Hematopoietic multipotent progenitor cell treated with erythropoietin and hydrocortisone succinate and interleukin-3 and kit ligand, for 4 days (in vitro differentiated cells): ENCODE data around the gene PLD4.
"Not testable (repeated sequence)": the region's sequence is repeated elsewhere in the genome, so short reads cannot be mapped to it uniquely, and the experiment has no call there.

Experiments used
- DNase-seq: peaks from one replicate; pipeline ENCODE4 v3.0.0-alpha.2; 2015

Gene PLD4

DNA sequence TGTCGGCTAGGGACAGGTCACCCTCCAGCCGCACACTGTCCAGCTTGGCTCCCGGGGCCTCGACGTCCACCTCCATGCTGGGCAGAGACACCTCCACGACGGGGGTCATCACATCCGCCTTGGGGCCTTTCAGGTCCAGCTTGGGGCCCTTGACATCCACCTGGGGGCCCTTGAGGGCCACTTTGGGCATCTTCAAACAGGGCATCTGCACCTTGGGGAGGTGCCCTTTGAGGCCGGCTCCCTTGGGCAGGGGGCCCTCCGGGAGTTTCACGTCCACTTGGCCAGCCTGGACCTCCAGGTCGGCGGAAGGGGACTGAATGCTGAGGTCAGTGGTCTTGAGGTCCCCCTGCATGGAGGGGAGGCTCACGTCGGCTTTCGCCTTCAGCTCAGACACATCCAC lies 17.9 kb downstream of the PLD4 start:
- DNase-seq: no peak

DNA sequence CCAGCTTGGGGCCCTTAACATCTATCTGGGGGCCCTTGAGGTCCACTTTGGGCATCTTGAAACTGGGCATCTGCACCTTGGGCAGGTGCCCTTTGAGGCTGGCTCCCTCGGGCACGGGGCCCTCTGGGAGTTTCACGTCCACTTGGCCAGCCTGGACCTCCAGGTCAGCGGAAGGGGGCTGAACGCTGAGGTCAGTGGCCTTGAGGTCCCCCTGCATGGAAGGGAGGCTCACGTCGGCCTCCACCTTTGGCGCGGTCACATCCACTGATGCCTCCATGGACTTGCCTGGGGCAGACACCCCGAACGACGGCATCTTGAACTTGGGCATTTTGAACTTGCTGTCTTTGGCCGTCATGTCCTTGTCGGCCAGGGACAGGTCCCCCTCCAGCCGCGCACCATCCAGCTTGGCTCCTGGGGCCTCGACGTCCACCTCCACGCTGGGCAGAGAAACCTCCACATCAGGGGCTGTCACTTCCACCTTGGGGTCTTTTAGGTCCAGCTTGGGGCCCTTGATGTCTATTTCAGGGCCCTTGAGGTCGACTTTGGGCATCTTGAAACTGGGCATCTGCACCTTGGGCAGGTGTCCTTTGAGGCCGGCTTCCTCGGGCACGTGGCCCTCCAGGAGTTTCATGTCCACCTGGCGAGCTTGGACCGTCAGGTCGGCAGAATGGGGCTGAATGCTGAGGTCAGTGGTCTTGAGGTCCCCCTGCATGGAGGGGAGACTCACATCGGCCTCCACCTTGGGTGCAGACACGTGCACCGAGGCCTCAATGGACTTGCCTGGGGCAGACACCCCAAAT lies 18.7 kb downstream of the PLD4 start:
- not testable (repeated sequence) for DNase-seq

DNA sequence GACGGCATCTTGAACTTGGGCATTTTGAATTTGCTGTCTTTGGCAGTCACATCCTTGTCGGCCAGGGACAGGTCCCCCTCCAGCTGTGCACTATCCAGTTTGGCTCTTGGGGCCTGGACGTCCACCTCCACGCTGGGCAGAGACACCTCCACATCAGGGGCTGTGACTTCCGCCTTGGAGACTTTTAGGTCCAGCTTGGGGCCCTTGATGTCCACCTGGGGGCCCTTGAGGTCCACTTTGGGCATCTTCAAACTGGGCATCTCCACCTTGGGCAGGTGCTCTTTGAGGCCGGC lies 19.3 kb downstream of the PLD4 start:
- DNase-seq: not testable (repeated sequence)

DNA sequence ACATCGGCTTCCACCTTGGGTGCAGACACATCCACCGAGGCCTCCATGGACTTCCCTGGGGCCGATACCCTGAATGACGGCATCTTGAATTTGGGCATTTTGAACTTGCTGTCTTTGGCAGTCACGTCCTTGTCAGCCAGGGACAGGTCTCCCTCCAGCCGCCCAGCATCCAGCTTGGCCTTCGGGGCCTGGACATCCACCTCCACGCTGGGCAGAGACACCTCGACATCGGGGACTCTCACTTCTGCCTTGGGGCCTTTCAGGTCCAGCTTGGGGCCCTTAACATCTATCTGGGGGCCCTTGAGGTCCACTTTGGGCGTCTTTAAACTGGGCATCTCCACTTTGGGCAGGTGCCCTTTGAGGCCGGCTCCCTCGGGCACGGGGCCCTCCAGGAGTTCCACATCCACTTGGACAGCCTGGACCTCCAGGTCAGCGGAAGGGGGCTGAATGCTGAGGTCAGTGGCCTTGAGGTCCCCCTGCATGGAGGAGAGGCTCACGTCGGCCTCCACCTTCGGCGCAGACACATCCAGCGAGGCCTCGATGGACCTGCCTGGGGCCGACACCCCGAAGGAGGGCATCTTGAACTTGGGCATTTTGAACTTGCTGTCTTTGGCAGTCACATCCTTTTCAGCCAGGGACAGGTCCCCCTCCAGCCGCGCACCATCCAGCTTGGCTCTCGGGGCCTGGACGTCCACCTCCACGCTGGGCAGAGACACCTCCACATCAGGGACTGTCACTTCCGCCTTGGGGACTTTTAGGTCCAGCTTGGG lies 19.9 kb downstream of the PLD4 start:
- not testable (repeated sequence) for DNase-seq

DNA sequence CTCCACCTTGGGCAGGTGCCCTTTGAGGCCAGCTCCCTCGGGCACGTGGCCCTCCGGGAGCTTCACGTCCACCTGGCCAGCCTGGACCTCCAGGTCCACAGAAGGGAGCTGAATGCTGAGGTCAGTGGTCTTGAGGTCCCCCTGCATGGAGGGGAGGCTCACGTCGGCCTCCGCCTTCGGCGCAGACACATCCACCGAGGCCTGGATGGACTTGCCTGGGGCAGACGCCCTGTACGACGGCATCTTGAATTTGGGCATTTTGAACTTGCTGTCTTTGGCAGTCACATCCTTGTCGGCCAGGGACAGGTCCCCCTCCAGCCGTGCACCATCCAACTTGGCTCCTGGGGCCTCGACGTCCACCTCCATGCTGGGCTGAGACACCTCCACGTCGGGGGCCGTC lies 20.6 kb downstream of the PLD4 start:
- DNase-seq: not testable (repeated sequence)

DNA sequence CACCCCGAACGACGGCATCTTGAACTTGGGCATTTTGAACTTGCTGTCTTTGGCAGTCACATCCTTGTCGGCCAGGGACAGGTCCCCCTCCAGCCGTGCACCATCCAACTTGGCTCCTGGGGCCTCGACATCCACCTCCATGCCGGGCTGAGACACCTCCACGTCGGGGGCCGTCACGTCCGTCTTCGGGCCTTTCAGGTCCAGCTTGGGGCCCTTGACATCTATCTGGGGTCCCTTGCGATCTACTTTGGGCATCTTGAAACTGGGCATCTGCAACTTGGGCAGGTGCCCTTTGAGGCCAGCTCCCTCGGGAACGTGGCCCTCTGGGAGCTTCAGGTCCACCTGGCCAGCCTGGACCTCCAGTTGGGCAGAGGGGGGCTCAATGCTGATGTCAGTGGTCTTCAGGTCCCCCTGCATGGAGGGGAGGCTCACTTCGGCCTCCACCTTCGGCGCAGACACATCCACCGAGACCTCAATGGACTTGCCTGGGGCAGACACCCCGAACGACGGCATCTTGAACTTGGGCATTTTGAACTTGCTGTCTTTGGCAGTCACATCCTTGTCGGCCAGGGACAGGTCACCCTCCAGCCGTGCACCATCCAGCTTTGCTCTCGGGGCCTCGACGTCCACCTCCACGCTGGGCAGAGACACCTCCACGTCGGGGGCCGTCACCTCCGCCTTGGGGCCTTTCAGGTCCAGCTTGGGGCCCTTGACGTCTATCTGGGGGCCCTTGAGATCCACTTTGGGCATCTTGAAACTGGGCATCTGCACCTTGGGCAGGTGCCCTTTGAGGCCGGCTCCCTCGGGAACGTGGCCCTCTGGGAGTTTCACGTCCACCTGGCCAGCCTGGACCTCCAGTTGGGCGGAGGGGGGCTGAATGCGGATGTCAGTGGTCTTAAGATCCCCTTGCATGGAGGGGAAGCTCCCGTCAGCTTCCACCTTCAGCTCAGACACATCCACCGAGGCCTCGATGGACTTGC lies 21.6 kb downstream of the PLD4 start:
- not testable (repeated sequence) for DNase-seq

DNA sequence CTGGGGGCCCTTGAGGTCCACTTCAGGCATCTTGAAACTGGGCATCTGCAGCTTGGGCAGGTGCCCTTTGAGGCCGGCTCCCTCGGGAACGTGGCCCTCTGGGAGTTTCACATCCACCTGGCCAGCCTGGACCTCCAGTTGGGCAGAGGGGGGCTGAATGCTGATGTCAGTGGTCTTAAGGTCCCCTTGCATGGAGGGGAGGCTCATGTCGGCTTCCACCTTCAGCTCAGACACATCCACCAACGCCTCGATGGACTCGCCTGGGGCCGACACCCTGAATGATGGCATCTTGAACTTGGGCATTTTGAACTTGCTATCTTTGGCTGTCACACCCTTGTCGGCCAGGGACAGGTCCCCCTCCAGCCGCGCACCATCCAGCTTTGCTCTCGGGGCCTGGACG lies 22.5 kb downstream of the PLD4 start:
- DNase-seq: not testable (repeated sequence)

DNA sequence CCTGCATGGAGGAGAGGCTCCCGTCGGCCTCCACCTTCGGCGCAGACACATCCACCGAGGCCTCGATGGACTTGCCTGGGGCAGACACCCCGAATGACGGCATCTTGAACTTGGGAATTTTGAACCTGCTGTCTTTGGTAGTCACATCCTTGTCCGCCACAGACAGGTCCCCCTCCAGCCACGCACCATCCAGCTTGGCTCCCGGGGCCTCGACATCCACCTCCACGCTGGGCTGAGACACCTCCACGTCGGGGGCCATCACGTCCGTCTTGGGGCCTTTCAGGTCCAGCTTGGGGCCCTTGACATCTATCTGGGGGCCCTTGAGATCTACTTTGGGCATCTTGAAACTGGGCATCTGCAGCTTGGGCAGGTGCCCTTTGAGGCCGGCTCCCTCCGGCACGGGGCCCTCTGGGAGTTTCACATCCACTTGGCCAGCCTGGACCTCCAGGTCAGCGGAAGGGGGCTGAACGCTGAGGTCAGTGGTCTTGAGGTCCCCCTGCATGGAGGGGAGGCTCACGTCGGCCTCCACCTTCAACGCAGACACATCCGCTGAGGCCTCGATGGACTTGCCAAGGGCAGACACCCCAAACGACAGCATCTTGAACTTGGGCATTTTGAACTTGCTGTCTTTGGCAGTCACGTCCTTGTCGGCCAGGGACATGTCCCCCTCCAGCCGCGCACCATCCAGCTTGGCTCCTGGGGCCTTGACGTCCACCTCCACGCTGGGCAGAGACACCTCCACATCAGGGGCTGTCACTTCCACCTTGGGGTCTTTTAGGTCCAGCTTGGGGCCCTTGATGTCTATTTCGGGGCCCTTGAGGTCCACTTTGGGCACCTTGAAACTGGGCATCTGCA lies 23.4 kb downstream of the PLD4 start:
- not testable (repeated sequence) for DNase-seq

DNA sequence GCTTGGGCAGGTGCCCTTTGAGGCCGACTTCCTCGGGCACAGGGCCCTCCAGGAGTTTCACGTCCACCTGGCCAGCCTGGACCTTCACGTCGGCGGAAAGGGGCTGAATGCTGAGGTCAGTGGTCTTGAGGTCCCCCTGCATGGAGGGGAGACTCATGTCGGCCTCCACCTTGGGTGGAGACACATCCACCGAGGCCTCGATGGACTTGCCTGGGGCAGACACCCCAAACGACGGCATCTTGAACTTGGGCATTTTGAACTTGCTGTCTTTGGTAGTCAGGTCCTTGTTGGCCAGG lies 24.0 kb downstream of the PLD4 start:
- no peak for DNase-seq

DNA sequence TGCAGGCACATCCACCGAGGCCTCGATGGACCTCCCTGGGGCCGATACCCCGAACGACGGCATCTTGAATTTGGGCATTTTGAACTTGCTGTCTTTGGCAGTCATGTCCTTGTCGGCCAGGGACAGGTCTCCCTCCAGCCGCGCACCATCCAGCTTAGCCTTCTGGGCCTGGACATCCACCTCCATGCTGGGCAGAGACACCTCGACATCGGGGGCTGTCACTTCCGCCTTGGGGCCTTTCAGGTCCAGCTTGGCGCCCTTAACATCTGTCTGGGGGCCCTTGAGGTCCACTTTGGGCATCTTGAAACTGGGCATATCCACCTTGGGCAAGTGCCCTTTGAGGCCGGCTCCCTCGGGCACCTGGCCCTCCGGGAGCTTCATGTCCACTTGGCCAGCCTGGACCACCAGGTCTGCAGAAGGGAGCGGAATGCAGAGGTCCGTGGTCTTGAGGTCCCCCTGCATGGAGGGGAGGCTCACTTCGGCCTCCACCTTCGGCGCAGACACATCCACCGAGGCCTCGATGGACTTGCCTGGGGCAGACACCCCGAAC lies 24.8 kb downstream of the PLD4 start:
- DNase-seq: not testable (repeated sequence)

DNA sequence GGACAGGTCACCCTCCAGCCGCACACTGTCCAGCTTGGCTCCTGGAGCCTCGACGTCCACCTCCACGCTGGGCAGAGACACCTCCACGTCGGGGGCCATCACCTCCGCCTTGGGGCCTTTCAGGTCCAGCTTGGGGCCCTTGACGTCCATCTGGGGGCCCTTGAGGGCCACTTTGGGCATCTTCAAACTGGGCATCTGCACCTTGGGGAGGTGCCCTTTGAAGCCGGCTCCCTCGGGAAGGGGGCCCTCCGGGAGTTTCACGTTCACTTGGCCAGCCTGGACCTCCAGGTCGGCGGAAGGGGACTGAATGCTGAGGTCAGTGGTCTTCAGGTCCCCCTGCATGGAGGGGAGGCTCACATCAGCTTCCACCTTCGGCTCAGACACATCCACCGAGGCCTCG lies 25.3 kb downstream of the PLD4 start:
- no peak for DNase-seq

DNA sequence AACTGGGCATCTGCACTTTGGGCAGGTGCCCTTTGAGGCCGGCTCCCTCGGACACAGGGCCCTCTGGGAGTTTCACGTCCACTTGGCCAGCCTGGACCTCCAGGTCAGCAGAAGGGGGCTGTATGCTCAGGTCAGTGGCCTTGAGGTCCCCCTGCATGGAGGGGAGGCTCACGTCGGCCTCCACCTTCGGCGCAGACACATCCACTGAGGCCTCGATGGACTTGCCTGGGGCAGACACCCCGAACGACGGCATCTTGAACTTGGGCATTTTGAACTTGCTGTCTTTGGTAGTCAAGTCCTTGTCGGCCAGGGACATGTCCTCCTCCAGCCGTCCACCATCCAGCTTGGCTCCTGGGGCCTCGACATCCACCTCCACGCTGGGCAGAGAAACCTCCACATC lies 26.0 kb downstream of the PLD4 start:
- not testable (repeated sequence) for DNase-seq

DNA sequence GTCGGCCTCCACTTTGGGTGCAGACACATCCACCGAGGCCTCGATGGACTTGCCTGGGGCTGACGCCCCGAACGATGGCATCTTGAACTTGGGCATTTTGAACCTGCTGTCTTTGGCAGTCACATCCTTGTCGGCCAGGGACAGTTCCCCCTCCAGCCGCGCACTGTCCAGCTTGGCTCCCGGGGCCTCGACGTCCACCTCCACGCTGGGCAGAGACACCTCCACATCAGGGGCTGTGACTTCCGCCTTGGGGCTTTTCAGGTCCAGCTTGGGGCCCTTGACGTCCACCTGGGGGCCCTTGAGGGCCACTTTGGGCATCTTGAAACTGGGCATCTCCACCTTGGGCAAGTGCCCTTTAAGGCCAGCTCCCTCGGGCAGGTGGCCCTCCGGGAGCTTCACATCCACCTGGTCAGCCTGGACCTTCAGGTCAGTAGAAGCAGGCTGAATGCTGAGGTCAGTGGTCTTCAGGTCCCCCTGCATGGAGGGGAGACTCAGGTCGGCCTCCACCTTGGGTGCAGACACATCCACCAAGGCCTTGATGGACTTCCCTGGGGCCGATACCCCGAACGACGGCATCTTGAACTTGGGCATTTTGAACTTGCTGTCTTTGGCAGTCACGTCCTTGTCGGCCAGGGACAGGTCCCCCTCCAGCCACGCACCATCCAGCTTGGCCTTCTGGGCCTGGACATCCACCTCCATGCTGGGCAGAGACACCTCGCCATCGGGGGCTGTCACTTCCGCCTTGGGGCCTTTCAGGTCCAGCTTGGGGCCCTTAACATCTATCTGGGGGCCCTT lies 27.4 kb downstream of the PLD4 start:
- not testable (repeated sequence) for DNase-seq

DNA sequence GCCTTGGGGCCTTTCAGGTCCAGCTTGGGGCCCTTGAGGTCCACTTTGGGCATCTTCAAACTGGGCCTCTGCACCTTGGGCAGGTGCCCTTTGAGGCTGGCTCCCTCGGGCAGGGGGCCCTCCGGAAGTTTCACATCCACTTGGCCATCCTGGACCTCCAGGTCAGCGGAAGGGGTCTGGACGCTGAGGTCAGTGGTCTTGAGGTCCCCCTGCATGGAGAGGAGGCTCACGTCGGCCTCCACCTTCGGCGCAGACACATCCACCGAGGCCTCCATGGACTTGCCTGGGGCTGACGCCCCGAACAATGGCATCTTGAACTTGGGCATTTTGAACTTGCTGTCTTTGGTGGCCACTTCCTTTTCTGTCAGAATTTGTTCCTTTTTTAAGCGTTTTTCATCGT lies 28.4 kb downstream of the PLD4 start:
- no peak for DNase-seq

DNA sequence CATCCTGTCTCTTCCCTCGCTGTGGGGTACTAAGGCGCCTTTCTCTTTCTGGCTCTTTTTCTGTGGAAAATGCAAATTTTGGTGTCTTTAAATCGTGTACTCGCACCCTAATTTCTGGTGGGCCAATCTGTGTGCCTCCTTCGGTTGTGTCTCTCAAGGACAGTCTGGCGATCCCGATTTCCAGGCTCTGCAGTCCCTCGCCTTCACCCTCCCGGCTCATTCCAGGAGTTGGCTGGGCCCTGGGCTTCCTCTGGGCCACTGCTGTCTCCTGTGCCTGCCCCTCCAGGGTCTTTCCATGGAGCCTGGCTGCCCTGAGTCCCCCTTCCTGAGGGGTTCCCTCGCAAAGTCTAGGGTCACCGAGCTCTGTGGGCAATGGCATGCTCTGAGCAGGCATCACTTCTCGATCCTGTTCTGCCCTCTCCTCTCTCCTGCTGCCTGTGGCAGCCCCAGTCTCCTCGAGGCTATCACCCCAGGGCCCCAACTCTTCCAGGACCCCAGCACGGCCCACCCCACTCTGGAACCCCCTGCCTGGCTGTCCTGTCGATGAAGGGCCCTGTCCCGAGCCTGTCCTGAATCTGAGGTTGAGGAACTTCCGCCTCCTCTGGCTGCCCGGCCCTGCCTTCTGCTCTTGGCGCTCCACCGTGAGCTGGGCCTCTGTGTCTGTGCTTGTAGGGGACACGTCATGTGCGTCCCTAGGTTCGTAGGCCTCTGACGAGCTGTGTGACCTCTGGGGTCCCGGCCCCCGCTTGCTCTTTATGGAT lies 29.4 kb downstream of the PLD4 start:
- DNase-seq: no peak

DNA sequence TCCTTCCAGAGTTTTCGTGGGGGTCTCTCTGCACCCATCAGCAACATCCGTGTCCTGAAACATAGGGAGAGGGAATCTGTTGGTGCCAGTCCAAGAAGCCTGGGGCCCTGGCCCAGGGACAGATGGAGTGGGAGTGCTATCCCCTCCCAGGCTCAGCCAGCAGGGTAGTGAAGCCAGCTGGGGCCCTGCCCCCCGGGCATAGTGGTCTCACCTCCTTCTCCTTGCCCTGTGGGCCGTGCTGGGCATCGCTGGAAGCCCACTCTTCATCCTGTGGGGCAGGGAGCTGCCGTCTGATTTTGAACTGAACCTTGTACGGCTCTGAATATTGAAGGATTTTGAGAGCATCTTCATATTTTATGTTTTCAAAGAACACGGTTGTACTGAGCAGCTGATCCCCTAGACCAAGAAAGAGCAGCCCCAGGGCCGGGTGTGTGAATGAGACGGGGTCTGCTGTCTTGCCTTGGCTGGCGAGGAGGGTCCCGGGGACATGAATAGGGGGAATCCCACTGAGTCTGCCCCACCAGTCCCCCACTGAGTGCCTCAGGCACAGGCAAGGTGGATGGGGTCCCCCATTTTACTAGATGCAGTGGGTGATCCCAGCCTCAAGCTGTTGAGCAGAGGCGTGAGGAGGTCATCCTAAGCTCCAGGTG lies 30.2 kb downstream of the PLD4 start:
- DNase-seq: no peak

DNA sequence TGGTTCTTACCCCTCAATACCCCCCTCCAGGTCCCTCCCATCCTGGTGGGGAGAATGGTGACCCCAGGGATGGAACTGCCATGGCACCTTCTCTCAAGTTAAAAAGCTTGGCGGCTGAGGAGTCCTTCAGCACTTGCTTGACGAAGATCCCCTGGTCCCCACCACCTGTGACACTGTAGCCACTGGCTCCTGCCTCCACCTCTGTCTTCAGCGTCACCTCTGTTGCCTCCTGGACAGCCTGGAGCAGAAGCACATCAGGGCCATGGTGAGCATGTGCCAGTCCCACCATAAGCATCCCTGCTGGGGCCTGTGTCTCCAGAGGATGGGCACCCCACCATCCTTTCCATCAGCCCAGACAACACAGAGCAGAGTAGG lies 30.7 kb downstream of the PLD4 start:
- no peak for DNase-seq

DNA sequence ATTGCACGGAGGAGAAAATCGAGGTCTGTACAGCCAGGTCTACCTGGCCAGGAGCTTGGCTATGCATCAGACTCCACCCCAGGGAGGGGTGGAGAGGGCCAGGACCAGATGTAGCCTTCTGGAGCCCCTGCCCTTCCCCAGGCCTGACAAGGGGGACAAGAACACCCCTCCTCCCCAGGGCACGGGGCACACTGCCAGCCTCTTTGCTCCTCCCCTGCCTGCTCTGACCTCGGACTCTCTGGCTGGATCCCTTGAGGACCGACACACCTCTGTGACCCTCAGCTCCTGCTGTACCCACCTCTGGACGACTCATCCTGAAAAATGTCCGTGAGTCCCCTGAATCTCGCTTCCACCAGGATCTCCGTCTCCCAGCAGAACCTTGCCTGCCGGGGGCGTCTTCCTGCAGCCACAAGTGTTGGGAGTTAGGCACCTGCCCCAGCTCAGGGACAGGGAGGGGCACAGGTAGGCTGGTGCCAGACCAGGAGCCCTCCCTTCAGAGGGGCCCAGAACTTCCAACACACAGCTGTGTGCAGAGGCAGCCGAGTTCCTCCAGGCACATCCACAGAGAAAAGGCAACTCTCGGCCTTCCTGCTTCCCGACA lies 31.7 kb downstream of the PLD4 start:
- no peak for DNase-seq
